GM23338 (cell line): ENCODE data around the gene DEPDC5. TPM values are rescaled to one million over a fixed set of nuclear protein-coding genes. Genes with fewer than 3 reads are reported as not detected.

ENCODE experiments used
- ATAC-seq: fragments of 200-7000 bp; cut with Tn5 transposase; 3 replicates; pipeline ENCODE4 v1.9.1; 2020
- DNase-seq: peaks from one replicate; pipeline ENCODE4 v3.0.0-alpha.2; 2015; ENCODE audit warnings: low spot score
- H2AFZ ChIP-seq: fragments of 200-600 bp; sonication (generic); 2 replicates; pipeline ENCODE4 v1.8.0; 2016; ENCODE audit warnings: antibody characterized with exemption, mild to moderate bottlenecking, moderate library complexity
- H3F3A ChIP-seq: fragments of 200-600 bp; sonication (generic); replicated peaks from 2 replicates; pipeline ENCODE4 v1.8.0; 2017; ENCODE audit warnings: antibody characterized with exemption, mixed run types, low read depth
- H3K27ac ChIP-seq: fragments of 200-600 bp; sonication (generic); 2 replicates; pipeline ENCODE4 v1.6.1; 2016; ENCODE audit warnings: low read depth
- H3K27me3 ChIP-seq: fragments of 200-600 bp; sonication (generic); 2 replicates; pipeline ENCODE4 v1.8.0; 2016; ENCODE audit warnings: mild to moderate bottlenecking, mixed run types, moderate library complexity; ENCODE audit not compliant: insufficient read depth
- H3K36me3 ChIP-seq: fragments of 200-600 bp; sonication (generic); 2 replicates; pipeline ENCODE4 v1.8.0; 2016; ENCODE audit warnings: mild to moderate bottlenecking; ENCODE audit not compliant: insufficient read depth
- H3K4me1 ChIP-seq: fragments of 200-600 bp; sonication (generic); 2 replicates; pipeline ENCODE4 v1.8.0; 2016; ENCODE audit warnings: mild to moderate bottlenecking, moderate library complexity; ENCODE audit not compliant: insufficient read depth
- H3K4me2 ChIP-seq: fragments of 200-600 bp; sonication (generic); 2 replicates; pipeline ENCODE4 v1.7.1; 2017; ENCODE audit warnings: mixed run types
- H3K4me3 ChIP-seq: fragments of 200-600 bp; sonication (generic); 2 replicates; pipeline ENCODE4 v1.6.1; 2016; ENCODE audit warnings: mixed run types
- H3K79me2 ChIP-seq: fragments of 200-600 bp; sonication (generic); replicated peaks from 2 replicates; pipeline ENCODE4 v1.8.0; 2017; ENCODE audit warnings: mild to moderate bottlenecking; ENCODE audit not compliant: insufficient read depth
- H3K9me2 ChIP-seq: fragments of 200-600 bp; sonication (generic); 2 replicates; pipeline ENCODE4 v1.8.0; 2017; ENCODE audit not compliant: insufficient read depth
- H4K20me1 ChIP-seq: fragments of 200-600 bp; sonication (generic); replicated peaks from 2 replicates; pipeline ENCODE4 v1.8.0; 2017; ENCODE audit warnings: mild to moderate bottlenecking; ENCODE audit not compliant: insufficient read depth
- H3K27ac Mint-ChIP-seq: 2 replicates; pipeline ENCODE4 v1.8.0; 2020; ENCODE audit warnings: inconsistent platforms, mild to moderate bottlenecking, moderate library complexity, mixed read lengths
- H3K27me3 Mint-ChIP-seq: 3 replicates; pipeline ENCODE4 v1.8.0; 2022; ENCODE audit warnings: low read depth, mild to moderate bottlenecking, moderate library complexity, mixed read lengths, inconsistent platforms; ENCODE audit not compliant: insufficient read depth, poor library complexity
- H3K36me3 Mint-ChIP-seq: 3 replicates; pipeline ENCODE4 v1.8.0; 2021; ENCODE audit warnings: low read depth, mild to moderate bottlenecking, inconsistent platforms, moderate library complexity, mixed read lengths
- H3K4me1 Mint-ChIP-seq: 3 replicates; pipeline ENCODE4 v1.8.0; 2020; ENCODE audit warnings: mild to moderate bottlenecking, inconsistent platforms, mixed read lengths
- H3K4me3 Mint-ChIP-seq: 3 replicates; pipeline ENCODE4 v1.8.0; 2021; ENCODE audit warnings: moderate library complexity, mild to moderate bottlenecking, inconsistent platforms, mixed read lengths
- H3K9me3 Mint-ChIP-seq: 3 replicates; pipeline ENCODE4 v1.8.0; 2020; ENCODE audit warnings: moderate library complexity, mild to moderate bottlenecking, inconsistent platforms, mixed read lengths
- CREB1 ChIP-seq: fragments of 250-450 bp; sonication (Bioruptor Pico); IDR thresholded peaks from 2 replicates; pipeline ENCODE4 v1.5.0; 2020; ENCODE audit warnings: low read depth, mild to moderate bottlenecking, moderate library complexity
- ETS1 ChIP-seq: IDR thresholded peaks from 2 replicates; pipeline ENCODE4 v1.6.1; 2016; ENCODE audit warnings: antibody characterized with exemption
- EZH2phosphoT487 ChIP-seq: fragments of 200-600 bp; sonication (generic); IDR thresholded peaks from one replicate; pipeline ENCODE4 v1.8.1; 2018; ENCODE audit warnings: antibody characterized with exemption; ENCODE audit not compliant: unreplicated experiment
- NANOG ChIP-seq: IDR thresholded peaks from 2 replicates; pipeline ENCODE4 v1.6.1; 2016; ENCODE audit warnings: antibody characterized with exemption, borderline replicate concordance
- STAT1 ChIP-seq: IDR thresholded peaks from one replicate; pipeline ENCODE4 v1.6.1; 2016; ENCODE audit warnings: antibody characterized with exemption; ENCODE audit not compliant: unreplicated experiment
- ZNF114 ChIP-seq: fragments of 250-450 bp; sonication (Bioruptor Pico); IDR thresholded peaks from 2 replicates; pipeline ENCODE4 v1.5.0; 2020; ENCODE audit warnings: mild to moderate bottlenecking, moderate library complexity
- ZNF331 ChIP-seq: fragments of 250-450 bp; sonication (Bioruptor Pico); IDR thresholded peaks from 2 replicates; pipeline ENCODE4 v1.5.0; 2020; ENCODE audit warnings: low read depth, mild to moderate bottlenecking, moderate library complexity
- polyA plus RNA-seq: library from polyadenylated mRNA; unstranded; fragments of >200 nt; fragmentation: Nextera tagmentation; extraction: Ambion mirVana; gene quantifications from 2 replicates; pipeline ENCODE4 v1.2.1, GENCODE V29; 2016
- total RNA-seq: library from RNA; depleted of rRNA; stranded (reverse); fragments of >200 nt; shearing (Covaris generic); gene quantifications from 2 replicates; pipeline ENCODE4 v1.2.3, GENCODE V29; 2014
- TF ChIP-seq, protein P1 (sequence below): IDR thresholded peaks from one replicate; pipeline ENCODE4 v1.6.1; 2018; ENCODE audit warnings: antibody characterized with exemption; ENCODE audit not compliant: unreplicated experiment
- TF ChIP-seq, protein P2 (sequence below), 2 experiments: fragments of 200-600 bp in 1 of 2; sonication (generic) in 1 of 2; conservative IDR thresholded peaks; 2 replicates each; pipeline versions ENCODE4 v1.5.1 to v1.6.1; 2016 to 2017; ENCODE audit warnings: antibody characterized with exemption in 2 of 2, low read depth in 2 of 2, mild to moderate bottlenecking in 2 of 2, moderate library complexity in 1 of 2

The DEPDC5 gene
- total and polyA plus RNA-seq, 2 experiments from 2014 or later, result 18.7 to 19.7 TPM

DNA sequence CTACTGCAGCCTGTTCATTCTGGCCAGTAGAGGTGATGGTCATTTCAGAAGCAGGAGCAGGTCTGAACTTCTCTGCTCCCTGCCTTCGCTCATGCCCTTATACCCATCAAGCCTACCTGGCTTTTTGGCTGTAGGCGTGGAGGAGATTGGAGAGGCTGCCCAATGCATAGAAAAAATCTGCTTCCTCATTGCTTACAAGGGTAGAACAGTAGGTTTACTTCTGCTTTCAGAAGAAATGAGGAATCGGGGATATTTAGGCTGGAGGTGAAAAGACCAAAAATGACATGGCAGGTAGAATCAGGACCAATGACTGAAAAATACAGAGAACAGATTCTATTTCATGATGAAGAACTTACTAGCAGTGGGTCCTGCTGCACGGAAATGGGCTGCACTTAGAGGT lies 117.7 kb downstream of the DEPDC5 start:
- ATAC-seq, result no peak
- Mint-ChIP-seq H3K27ac (no peak overlapping the region), H3K4me1 (peaks cover 30% of the 10 kb centered on the region), H3K4me3 (no peak overlapping the region), H3K36me3 (peaks cover 12% of the 10 kb centered on the region; the same call in 1 of the 3 replicates), H3K27me3 (peaks cover 5% of the 10 kb centered on the region), H3K9me3 (no peaks in the 10 kb centered on the region)
- H4K20me1 ChIP-seq, result no peaks in the 10 kb centered on the region
- peaks cover 16% of the 10 kb centered on the region for H3F3A ChIP-seq
- no peak overlapping the region for H3K4me3 ChIP-seq
- no peak for TF ChIP-seq ETS1
- TF ChIP-seq STAT1, result no peak
- TF ChIP-seq ZNF114 (CRISPR knock-in tag), result no peak
- TF ChIP-seq EZH2phosphoT487, result no peak
- TF ChIP-seq ZNF331 (CRISPR knock-in tag), result no peak
- no peak for TF ChIP-seq NANOG
- TF ChIP-seq, protein P1, sequence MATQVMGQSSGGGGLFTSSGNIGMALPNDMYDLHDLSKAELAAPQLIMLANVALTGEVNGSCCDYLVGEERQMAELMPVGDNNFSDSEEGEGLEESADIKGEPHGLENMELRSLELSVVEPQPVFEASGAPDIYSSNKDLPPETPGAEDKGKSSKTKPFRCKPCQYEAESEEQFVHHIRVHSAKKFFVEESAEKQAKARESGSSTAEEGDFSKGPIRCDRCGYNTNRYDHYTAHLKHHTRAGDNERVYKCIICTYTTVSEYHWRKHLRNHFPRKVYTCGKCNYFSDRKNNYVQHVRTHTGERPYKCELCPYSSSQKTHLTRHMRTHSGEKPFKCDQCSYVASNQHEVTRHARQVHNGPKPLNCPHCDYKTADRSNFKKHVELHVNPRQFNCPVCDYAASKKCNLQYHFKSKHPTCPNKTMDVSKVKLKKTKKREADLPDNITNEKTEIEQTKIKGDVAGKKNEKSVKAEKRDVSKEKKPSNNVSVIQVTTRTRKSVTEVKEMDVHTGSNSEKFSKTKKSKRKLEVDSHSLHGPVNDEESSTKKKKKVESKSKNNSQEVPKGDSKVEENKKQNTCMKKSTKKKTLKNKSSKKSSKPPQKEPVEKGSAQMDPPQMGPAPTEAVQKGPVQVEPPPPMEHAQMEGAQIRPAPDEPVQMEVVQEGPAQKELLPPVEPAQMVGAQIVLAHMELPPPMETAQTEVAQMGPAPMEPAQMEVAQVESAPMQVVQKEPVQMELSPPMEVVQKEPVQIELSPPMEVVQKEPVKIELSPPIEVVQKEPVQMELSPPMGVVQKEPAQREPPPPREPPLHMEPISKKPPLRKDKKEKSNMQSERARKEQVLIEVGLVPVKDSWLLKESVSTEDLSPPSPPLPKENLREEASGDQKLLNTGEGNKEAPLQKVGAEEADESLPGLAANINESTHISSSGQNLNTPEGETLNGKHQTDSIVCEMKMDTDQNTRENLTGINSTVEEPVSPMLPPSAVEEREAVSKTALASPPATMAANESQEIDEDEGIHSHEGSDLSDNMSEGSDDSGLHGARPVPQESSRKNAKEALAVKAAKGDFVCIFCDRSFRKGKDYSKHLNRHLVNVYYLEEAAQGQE, result no peak
- TF ChIP-seq CREB1 (CRISPR knock-in tag), result no peak
- H3K27me3 ChIP-seq, result no peaks in the 10 kb centered on the region
- no peak overlapping the region for H3K4me2 ChIP-seq
- H3K27ac ChIP-seq, result no peak overlapping the region
- peaks cover 24% of the 10 kb centered on the region for H3K4me1 ChIP-seq
- H3K9me2 ChIP-seq, result no peaks in the 10 kb centered on the region
- H3K79me2 ChIP-seq, result no peaks in the 10 kb centered on the region
- no peak for DNase-seq
- H3K36me3 ChIP-seq, result no peaks in the 10 kb centered on the region
- no peak overlapping the region for H2AFZ ChIP-seq

GRCh38 chr22:31872209-31872608 lies 118.4 kb downstream of the DEPDC5 start:
- Histone ChIP-seq H3K27me3 (no peaks in the 10 kb centered on the region), H3K4me3 (no peak overlapping the region), H3K9me2 (no peaks in the 10 kb centered on the region), H4K20me1 (no peaks in the 10 kb centered on the region), H3K36me3 (no peaks in the 10 kb centered on the region), H3F3A (peaks cover 10% of the 10 kb centered on the region), H3K4me2 (no peak overlapping the region), H3K27ac (no peak overlapping the region), H3K79me2 (no peaks in the 10 kb centered on the region), H3K4me1 (peaks cover 17% of the 10 kb centered on the region), H2AFZ (no peak overlapping the region)
- ATAC-seq, result peak; percentile 83
- H3K9me3 Mint-ChIP-seq, result no peaks in the 10 kb centered on the region
- no peak overlapping the region for H3K27ac Mint-ChIP-seq
- no peak for TF ChIP-seq CREB1 (CRISPR knock-in tag)
- TF ChIP-seq, protein P2, sequence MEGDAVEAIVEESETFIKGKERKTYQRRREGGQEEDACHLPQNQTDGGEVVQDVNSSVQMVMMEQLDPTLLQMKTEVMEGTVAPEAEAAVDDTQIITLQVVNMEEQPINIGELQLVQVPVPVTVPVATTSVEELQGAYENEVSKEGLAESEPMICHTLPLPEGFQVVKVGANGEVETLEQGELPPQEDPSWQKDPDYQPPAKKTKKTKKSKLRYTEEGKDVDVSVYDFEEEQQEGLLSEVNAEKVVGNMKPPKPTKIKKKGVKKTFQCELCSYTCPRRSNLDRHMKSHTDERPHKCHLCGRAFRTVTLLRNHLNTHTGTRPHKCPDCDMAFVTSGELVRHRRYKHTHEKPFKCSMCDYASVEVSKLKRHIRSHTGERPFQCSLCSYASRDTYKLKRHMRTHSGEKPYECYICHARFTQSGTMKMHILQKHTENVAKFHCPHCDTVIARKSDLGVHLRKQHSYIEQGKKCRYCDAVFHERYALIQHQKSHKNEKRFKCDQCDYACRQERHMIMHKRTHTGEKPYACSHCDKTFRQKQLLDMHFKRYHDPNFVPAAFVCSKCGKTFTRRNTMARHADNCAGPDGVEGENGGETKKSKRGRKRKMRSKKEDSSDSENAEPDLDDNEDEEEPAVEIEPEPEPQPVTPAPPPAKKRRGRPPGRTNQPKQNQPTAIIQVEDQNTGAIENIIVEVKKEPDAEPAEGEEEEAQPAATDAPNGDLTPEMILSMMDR (conservative IDR thresholded peaks at IDR 0.05; ENCODE audit: low read depth in 2 of 2), result peak; percentile 59 to 75
- peaks cover 5% of the 10 kb centered on the region for H3K27me3 Mint-ChIP-seq
- peak; percentile 69 for DNase-seq
- H3K4me3 Mint-ChIP-seq, result no peak overlapping the region
- H3K36me3 Mint-ChIP-seq, result peaks cover 12% of the 10 kb centered on the region; the same call in 1 of the 3 replicates
- H3K4me1 Mint-ChIP-seq, result peaks cover 22% of the 10 kb centered on the region
